ENCODE results near the gene INSL3.

DNA sequence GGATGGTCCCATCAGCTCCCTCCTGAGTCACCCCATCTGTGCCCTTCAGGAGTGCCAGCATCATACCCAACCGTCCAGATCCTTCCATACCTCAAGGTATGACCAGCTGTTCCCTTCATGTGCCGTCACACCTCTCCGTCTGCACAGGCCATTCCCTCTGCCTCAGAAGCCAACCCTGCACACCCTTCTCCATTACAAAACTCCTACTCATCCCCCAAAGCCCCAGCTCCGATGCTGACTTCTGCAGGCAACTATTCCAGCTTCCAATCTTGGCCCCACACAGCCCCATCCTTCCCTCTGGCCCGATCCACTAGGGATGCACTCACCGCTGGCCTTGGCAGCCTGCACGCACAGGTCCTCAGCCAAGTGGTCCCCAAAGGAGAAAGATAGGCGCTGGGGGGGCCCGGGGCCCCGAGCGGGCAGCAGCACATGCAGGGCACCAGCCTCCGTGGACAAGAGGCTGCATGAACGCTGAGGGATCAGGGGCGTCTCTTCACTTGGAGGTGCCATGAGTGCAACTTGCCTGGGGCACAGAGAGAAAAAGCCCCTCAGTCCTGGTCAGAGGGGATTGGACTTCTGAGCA is 22.7 kb upstream of the INSL3 start:
- TF ChIP-seq EP300 (IDR thresholded peaks at IDR 0.05) (no peak), POLR2A (IDR thresholded peaks at IDR 0.05) (no peak), POLR2AphosphoS5 (IDR thresholded peaks at IDR 0.05) (no peak)
- TF ChIP-seq, protein P1, sequence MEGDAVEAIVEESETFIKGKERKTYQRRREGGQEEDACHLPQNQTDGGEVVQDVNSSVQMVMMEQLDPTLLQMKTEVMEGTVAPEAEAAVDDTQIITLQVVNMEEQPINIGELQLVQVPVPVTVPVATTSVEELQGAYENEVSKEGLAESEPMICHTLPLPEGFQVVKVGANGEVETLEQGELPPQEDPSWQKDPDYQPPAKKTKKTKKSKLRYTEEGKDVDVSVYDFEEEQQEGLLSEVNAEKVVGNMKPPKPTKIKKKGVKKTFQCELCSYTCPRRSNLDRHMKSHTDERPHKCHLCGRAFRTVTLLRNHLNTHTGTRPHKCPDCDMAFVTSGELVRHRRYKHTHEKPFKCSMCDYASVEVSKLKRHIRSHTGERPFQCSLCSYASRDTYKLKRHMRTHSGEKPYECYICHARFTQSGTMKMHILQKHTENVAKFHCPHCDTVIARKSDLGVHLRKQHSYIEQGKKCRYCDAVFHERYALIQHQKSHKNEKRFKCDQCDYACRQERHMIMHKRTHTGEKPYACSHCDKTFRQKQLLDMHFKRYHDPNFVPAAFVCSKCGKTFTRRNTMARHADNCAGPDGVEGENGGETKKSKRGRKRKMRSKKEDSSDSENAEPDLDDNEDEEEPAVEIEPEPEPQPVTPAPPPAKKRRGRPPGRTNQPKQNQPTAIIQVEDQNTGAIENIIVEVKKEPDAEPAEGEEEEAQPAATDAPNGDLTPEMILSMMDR (IDR thresholded peaks at IDR 0.05): no peak

Data from upper lobe of left lung (tissue), 4 donors.